Adrenal gland (tissue), 5 donors: ENCODE results near the gene TFB1M.

Source experiments
- CTCF ChIP-seq, 6 experiments: fragments of 450-650 bp in 4 of 6; fragments of 200-600 bp in 2 of 6; sonication (generic) in 1 of 6; IDR thresholded peaks; 1 replicate in 5 of 6; 2 replicates in 1 of 6; pipeline versions ENCODE4 v1.5.1 to v1.8.0; 2016 to 2021; ENCODE audit warnings: antibody characterized with exemption in 6 of 6, mild to moderate bottlenecking in 2 of 6, moderate library complexity in 1 of 6
- POLR2A ChIP-seq, 2 donors: fragments of 450-650 bp; IDR thresholded peaks; one replicate each; pipeline ENCODE4 v1.6.1; 2017; ENCODE audit warnings: antibody characterized with exemption in 2 of 2, mild to moderate bottlenecking in 2 of 2, moderate library complexity in 1 of 2
- donor health status: DM: no; HTN: no; CAD: no.

- TF ChIP-seq CTCF (IDR thresholded peaks at IDR 0.05) (no peak), POLR2A (IDR thresholded peaks at IDR 0.05) (no peak)
These were observed 660 bp upstream of the TFB1M start for GRCh38 chr6:155314773-155315515.
